ENCODE results near the gene RPL22L1. TPM values are rescaled to one million over a fixed set of nuclear protein-coding genes. Genes with fewer than 3 reads are reported as not detected.

The RPL22L1 gene
- total RNA-seq, 4 donors from 2014 or later, result 80.5 to 129 (median 86.5) TPM

DNA sequence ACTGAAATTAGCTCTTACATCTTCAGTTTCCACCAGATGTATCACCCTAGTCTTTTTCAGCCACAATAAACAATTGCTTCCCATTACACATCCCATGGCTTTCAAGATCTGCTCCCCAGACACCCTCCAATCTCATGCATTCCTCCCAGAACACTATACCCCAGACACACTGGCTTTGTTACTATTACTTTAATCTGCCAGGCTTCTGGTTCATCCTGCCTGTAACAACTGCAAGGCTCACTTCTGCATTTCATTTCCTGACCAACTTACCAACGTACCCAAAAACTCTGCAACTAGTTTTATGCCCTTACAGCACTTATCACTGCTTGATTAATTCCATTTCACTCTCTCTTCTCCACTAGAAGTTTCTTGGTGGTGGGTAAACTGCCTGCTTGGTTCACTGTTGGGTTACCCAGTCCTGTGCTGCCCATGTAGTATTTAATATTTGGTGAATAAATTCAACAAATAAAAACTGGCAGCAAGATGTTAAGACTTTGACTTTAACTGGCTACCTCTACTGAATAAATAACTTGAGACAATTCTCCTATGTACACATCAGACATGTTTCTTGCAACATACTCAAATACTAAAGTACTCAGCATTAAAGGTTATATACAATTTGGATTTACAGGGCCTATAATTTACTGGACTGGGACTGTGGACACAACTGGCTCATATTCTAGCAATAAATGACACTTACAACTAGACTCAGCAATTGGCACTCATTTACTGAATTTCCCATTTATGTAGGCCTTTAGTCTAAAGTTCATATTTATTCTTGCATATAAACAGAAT, 2.7 kb downstream of the RPL22L1 start:
- no peak for TF ChIP-seq POLR2A (IDR thresholded peaks at IDR 0.05)
- TF ChIP-seq, protein P1, sequence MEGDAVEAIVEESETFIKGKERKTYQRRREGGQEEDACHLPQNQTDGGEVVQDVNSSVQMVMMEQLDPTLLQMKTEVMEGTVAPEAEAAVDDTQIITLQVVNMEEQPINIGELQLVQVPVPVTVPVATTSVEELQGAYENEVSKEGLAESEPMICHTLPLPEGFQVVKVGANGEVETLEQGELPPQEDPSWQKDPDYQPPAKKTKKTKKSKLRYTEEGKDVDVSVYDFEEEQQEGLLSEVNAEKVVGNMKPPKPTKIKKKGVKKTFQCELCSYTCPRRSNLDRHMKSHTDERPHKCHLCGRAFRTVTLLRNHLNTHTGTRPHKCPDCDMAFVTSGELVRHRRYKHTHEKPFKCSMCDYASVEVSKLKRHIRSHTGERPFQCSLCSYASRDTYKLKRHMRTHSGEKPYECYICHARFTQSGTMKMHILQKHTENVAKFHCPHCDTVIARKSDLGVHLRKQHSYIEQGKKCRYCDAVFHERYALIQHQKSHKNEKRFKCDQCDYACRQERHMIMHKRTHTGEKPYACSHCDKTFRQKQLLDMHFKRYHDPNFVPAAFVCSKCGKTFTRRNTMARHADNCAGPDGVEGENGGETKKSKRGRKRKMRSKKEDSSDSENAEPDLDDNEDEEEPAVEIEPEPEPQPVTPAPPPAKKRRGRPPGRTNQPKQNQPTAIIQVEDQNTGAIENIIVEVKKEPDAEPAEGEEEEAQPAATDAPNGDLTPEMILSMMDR (IDR thresholded peaks at IDR 0.05), result no peak
- H3K4me3 ChIP-seq (ENCODE audit: low read depth, poor library complexity, severe bottlenecking), result no peak overlapping the region
- intact Hi-C loops (cut with DNase I; ENCODE audit: low total_unique reads), result no loop called here
- DNase-seq (ENCODE audit: low spot score in 2 of 2), result no peak
- 44 to 45% methylated on average over 1 of the region's 1 CpG for WGBS, 2 donors

DNA sequence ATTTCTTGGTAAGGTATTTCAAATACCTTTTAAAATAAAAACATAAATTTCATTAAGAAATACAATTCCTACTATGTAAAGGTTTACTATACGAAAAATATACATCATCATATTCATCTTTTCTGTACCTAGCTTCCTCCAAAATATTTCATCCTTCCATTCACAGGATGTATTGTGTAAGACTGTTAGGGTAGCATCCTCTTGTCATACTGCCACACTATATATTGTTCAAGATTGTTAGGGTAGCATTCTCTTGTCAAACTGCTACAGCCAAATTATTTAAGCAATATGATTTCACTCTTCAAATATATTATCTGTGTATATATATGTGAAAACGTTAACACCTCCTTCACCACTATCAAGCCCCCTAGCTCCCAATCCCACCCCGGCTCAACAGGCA, 3.5 kb downstream of the RPL22L1 start:
- DNase-seq (ENCODE audit: low spot score in 2 of 2), result no peak
- TF ChIP-seq POLR2A (IDR thresholded peaks at IDR 0.05), result no peak
- TF ChIP-seq, protein P1 (IDR thresholded peaks at IDR 0.05), result no peak
- H3K4me3 ChIP-seq (ENCODE audit: low read depth, poor library complexity, severe bottlenecking), result no peak overlapping the region
- intact Hi-C loops (cut with DNase I; ENCODE audit: low total_unique reads), result no loop called here
- WGBS, 2 donors, result 88% methylated on average over 3 of the region's 3 CpGs

DNA sequence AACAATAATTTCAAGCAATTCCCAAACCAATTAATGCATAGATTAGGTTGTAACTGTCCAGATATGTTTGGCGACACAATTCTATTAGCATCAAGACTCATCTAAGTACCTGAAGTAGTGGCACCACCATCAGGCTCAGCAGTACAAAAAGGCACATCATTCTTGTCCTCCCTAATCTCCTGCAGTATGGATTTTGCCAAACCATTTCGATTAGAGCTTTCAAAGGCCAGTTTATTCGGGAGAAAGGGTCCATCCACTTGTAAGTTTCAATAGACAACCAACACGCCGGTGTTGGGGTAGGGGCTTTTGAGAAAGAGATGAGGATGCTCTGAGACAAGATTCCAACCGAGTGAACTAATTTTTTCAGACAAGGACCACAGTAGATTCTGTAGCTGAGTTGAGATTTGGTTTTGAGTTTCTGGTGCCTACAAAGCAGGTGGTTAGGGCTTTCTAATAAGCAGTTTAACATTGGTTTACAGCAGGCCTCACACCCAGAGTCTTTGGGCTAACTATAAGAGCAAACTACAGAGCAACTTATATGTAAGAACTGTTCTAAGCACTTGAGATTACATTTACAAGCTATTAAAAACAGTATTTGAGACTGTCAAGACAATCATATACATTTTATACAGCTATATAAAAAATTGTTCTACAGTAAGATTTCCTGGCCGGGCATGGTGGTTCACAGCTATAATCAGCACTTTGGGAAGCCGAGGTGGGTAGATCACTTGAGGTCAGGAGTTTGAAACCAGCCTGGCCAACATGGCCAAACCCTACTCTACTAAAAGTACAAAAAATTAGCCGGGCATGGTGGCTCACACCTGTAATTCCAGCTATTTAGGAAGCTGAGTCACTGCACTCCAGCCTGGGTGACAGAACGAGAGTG, 4.5 kb downstream of the RPL22L1 start:
- DNase-seq (ENCODE audit: low spot score in 2 of 2), result no peak
- H3K4me3 ChIP-seq (ENCODE audit: low read depth, poor library complexity, severe bottlenecking), result no peak overlapping the region
- no peak for TF ChIP-seq POLR2A (IDR thresholded peaks at IDR 0.05)
- TF ChIP-seq, protein P1 (IDR thresholded peaks at IDR 0.05), result no peak
- 87 to 89% methylated on average over 10 of the region's 10 CpGs for WGBS, 2 donors
- intact Hi-C loops (cut with DNase I; ENCODE audit: low total_unique reads), result no loop called here

DNA sequence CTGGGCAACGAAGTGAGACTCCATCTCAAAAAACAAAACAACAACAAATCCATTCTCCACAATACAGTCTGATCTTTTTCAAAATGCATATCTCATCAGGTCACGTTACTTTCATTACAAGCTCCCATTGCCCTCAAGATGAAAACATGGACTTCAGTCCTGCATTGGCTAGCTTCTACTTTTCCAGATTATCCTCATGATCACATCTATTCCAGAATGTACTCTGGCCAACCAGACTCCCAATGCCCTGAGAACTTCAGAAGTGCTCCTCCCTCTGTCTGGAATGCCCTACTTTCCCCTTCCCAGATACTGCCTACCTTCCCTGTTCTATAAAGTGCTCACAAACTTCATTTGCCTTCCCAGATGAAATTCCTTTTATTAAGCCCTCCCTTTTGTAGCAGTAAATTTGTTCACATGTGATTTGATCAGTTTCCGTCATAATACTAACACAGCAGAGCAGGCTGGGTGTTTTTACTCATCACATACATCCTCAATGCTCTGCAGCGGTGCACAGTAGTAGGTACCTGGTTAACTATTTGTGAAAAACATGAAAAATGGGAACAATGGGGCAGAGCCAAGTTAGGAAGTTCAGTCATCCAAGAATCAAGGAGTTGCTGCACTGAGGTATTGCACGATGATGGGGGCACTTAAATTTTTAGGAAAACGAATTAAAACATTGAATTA, 5.3 kb downstream of the RPL22L1 start:
- H3K4me3 ChIP-seq (ENCODE audit: low read depth, poor library complexity, severe bottlenecking), result no peak overlapping the region
- TF ChIP-seq POLR2A (IDR thresholded peaks at IDR 0.05), result no peak
- TF ChIP-seq, protein P1 (IDR thresholded peaks at IDR 0.05), result no peak
- no peak for DNase-seq (ENCODE audit: low spot score in 2 of 2)
- WGBS, 2 donors, result 76 to 88% methylated on average over 6 of the region's 6 CpGs
- intact Hi-C loops (cut with DNase I; ENCODE audit: low total_unique reads), result no loop called here

DNA sequence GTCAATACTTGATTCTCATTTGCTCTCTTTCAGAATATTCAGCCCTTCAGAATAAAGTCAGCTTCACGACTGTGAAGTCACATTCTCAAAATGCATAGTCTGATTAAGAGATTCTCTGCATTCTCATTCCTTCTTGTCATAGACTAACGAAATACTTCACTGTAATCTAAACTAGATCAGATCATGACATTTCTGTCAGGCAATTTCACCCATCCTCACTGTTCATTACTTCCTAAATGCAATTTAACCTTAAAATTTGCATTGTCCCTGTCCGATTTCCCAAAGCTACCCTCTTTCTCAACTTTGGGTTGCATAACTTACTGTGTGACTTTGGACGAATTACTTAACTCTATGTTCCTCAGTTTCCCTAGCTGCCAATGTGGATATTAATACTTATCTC, 6.2 kb downstream of the RPL22L1 start:
- TF ChIP-seq, protein P1 (IDR thresholded peaks at IDR 0.05), result no peak
- TF ChIP-seq POLR2A (IDR thresholded peaks at IDR 0.05), result no peak
- H3K4me3 ChIP-seq (ENCODE audit: low read depth, poor library complexity, severe bottlenecking), result no peak overlapping the region
- DNase-seq (ENCODE audit: low spot score in 2 of 2), result no peak
- intact Hi-C loops (cut with DNase I; ENCODE audit: low total_unique reads), result no loop called here
- 77 to 84% methylated on average over 4 of the region's 4 CpGs for WGBS, 2 donors
